K562 (cell line): ENCODE results near the gene LIFR. TPM values are rescaled to one million over a fixed set of nuclear protein-coding genes. Genes with fewer than 3 reads are reported as not detected.

Source experiments
- KLF16 ChIP-seq: IDR thresholded peaks from 2 replicates; pipeline ENCODE4 v1.6.1; 2016; ENCODE audit warnings: antibody characterized with exemption
- polyA plus RNA-seq, 8 experiments: library from polyadenylated mRNA; depleted of rRNA in 4 of 8; stranded (reverse) in 5 of 8; unstranded in 3 of 8; fragments of >200 nt; fragmentation: Nextera tagmentation in 2 of 8; fragmentation: Illumina TruSeq in 1 of 8; extraction: Ambion mirVana in 2 of 8; extraction: Trizol in 1 of 8; gene quantifications; 2 replicates each; pipeline versions ENCODE4 v1.2.1 to v1.2.3, GENCODE V29; 2011 to 2014; ENCODE audit warnings: inconsistent platforms in 1 of 8, missing spikeins in 1 of 8
- total RNA-seq, 7 experiments: library from RNA; depleted of rRNA in 6 of 7; stranded (reverse); fragments of >200 nt in 6 of 7; fragmentation: Illumina TruSeq in 2 of 7; extraction: Trizol in 2 of 7; gene quantifications; 2 replicates each; pipeline versions ENCODE4 v1.2.1 to v1.2.3, GENCODE V29; 2011 to 2021; ENCODE audit warnings: low replicate concordance in 1 of 7
- TF ChIP-seq, protein P1 (sequence below): sonication (generic); formaldehyde crosslinking; IDR thresholded peaks from 2 replicates; pipeline ENCODE4 v1.8.1; 2023; ENCODE audit warnings: missing genetic modification reagents, mild to moderate bottlenecking, borderline replicate concordance
- TF ChIP-seq, protein P2 (sequence below): sonication (generic); IDR thresholded peaks from 2 replicates; pipeline ENCODE4 v1.6.1; 2016
- TF ChIP-seq, protein P3 (sequence below): fragments of 450-650 bp; IDR thresholded peaks from 2 replicates; pipeline ENCODE4 v1.6.1; 2016; ENCODE audit warnings: low read depth, mild to moderate bottlenecking, moderate library complexity

LIFR gene
- total and polyA plus RNA-seq, 9 of the 15 experiments (the other 6 are each of a cell fraction or from before 2014, with no cell fraction given) = 0.43 to 5.7 (median 3.3) TPM

DNA sequence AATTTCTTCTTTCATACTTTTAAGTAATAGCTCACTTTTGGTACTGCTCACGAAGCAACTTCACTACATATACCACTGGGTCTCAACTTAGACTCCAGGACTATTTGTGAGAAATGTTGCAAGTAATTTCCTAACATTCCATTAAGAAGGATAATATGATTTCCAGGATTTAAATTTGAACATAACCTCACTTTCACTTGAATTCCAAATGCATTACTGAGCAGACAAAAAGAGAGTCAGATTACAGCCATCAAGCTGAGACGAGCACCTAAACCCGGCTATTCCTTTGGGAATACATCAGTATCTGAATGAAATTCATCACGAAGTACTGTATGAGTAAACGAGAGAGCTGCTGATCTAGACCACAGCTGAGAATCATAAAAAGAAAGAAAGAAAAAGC, 47.3 kb downstream of the LIFR start (continued):
- TF ChIP-seq, protein P1, sequence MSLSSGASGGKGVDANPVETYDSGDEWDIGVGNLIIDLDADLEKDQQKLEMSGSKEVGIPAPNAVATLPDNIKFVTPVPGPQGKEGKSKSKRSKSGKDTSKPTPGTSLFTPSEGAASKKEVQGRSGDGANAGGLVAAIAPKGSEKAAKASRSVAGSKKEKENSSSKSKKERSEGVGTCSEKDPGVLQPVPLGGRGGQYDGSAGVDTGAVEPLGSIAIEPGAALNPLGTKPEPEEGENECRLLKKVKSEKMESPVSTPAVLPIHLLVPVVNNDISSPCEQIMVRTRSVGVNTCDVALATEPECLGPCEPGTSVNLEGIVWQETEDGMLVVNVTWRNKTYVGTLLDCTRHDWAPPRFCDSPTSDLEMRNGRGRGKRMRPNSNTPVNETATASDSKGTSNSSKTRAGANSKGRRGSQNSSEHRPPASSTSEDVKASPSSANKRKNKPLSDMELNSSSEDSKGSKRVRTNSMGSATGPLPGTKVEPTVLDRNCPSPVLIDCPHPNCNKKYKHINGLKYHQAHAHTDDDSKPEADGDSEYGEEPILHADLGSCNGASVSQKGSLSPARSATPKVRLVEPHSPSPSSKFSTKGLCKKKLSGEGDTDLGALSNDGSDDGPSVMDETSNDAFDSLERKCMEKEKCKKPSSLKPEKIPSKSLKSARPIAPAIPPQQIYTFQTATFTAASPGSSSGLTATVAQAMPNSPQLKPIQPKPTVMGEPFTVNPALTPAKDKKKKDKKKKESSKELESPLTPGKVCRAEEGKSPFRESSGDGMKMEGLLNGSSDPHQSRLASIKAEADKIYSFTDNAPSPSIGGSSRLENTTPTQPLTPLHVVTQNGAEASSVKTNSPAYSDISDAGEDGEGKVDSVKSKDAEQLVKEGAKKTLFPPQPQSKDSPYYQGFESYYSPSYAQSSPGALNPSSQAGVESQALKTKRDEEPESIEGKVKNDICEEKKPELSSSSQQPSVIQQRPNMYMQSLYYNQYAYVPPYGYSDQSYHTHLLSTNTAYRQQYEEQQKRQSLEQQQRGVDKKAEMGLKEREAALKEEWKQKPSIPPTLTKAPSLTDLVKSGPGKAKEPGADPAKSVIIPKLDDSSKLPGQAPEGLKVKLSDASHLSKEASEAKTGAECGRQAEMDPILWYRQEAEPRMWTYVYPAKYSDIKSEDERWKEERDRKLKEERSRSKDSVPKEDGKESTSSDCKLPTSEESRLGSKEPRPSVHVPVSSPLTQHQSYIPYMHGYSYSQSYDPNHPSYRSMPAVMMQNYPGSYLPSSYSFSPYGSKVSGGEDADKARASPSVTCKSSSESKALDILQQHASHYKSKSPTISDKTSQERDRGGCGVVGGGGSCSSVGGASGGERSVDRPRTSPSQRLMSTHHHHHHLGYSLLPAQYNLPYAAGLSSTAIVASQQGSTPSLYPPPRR (CRISPR knock-in tag) = no peak
- TF ChIP-seq, protein P2, sequence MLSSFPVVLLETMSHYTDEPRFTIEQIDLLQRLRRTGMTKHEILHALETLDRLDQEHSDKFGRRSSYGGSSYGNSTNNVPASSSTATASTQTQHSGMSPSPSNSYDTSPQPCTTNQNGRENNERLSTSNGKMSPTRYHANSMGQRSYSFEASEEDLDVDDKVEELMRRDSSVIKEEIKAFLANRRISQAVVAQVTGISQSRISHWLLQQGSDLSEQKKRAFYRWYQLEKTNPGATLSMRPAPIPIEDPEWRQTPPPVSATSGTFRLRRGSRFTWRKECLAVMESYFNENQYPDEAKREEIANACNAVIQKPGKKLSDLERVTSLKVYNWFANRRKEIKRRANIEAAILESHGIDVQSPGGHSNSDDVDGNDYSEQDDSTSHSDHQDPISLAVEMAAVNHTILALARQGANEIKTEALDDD = no peak
- TF ChIP-seq KLF16 = no peak
- TF ChIP-seq, protein P3, sequence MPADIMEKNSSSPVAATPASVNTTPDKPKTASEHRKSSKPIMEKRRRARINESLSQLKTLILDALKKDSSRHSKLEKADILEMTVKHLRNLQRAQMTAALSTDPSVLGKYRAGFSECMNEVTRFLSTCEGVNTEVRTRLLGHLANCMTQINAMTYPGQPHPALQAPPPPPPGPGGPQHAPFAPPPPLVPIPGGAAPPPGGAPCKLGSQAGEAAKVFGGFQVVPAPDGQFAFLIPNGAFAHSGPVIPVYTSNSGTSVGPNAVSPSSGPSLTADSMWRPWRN = no peak
